ENCODE data around the gene ANKHD1.

- TF ChIP-seq EZH2 (IDR thresholded peaks at IDR 0.05) (no peak), POLR2AphosphoS5 (IDR thresholded peaks at IDR 0.05; ENCODE audit: borderline replicate concordance, low read depth, low read length) (no peak)
Measured at GRCh38 chr5:140524003-140524402, 122.4 kb downstream of the ANKHD1 start.

All from SK-N-MC (cell line).